Body of pancreas (tissue), 4 donors: ENCODE results near the gene DEDD2.

ENCODE experiments used
- CTCF ChIP-seq, 7 experiments: fragments of 450-650 bp in 4 of 7; fragments of 200-600 bp in 3 of 7; sonication (generic) in 3 of 7; IDR thresholded peaks; one replicate each; pipeline ENCODE4 v1.5.1; 2016 to 2019; ENCODE audit warnings: antibody characterized with exemption in 7 of 7
- POLR2A ChIP-seq, 3 donors: fragments of 450-650 bp; IDR thresholded peaks; one replicate each; pipeline ENCODE4 v1.6.1; 2016; ENCODE audit warnings: antibody characterized with exemption in 3 of 3, mild to moderate bottlenecking in 2 of 3

GRCh38 chr19:42158926-42159325 is 58.6 kb downstream of the DEDD2 start:
- no peak for TF ChIP-seq CTCF (IDR thresholded peaks at IDR 0.05)
- no peak for TF ChIP-seq POLR2A (IDR thresholded peaks at IDR 0.05)
